Left forelimb (tissue), 1 donor: ENCODE measurements around the gene RSPH1.
"Not testable (repeated sequence)": the region's sequence is repeated elsewhere in the genome, so short reads cannot be mapped to it uniquely, and the experiment has no call there.

Experiments
- DNase-seq: peaks from one replicate; pipeline ENCODE4 v3.0.0-alpha.2; 2018; ENCODE audit warnings: low spot score

The RSPH1 gene

GRCh38 chr21:42486072-42486471 is 10.0 kb downstream of the RSPH1 start:
- DNase-seq: no peak

GRCh38 chr21:42484966-42485365 is 11.1 kb downstream of the RSPH1 start:
- DNase-seq: no peak

DNA sequence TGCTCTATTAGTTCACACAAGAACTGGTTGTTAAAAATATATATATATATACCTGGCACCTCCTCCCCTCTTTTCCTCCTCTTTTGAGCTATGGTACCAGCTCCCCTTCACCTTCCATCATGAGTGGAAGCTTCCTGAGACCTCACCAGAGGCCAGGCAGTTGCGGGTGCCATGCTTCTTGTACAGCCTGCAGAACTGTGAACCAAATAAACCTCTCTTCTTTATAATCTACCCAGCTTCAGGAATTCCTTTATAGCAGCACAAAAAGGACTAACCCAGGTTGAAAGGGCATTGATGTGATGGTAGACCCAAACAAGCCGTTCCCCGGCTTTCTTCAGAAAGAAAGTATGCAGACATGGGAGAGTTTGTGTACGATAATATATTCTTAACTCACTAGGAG is 14.9 kb downstream of the RSPH1 start:
- no peak for DNase-seq

DNA sequence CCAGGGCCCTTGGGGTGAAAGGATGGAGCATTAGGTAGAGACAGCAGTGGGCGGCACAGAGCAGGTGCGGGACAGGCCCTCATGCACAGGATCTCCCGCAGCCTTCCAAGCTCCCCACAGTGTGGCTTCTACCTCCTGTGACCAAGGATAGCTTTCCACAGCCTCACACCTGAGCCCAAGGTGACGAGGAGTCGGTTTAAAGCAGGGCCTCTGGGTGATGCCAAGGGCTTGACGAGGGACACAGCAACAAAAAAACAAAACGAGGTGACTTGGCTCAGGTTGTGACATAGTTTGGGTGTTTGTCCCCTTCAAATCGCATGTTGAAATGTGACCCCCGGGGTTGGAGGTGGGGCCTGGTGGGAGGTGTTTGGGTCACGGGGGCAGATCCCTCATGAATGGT is 15.3 kb downstream of the RSPH1 start:
- no peak for DNase-seq

DNA sequence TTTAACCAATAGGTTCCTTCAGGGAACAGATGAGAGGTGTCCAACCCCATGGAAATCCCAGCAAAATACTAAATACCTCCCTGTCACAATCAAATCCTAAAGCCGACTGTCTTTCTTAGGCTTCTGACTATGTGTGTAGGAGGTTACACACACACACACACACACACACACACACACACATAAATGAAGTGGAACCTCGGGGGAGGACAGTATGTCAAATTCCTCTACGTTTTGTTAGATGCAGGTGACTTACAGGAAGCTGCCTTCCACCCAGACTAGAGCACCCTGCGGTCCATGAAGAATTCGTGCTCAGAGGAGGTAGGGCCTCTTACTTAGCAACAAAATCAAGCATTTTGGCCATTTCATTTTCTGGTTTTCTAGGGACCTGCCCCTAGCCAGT is 16.4 kb downstream of the RSPH1 start:
- no peak for DNase-seq

DNA sequence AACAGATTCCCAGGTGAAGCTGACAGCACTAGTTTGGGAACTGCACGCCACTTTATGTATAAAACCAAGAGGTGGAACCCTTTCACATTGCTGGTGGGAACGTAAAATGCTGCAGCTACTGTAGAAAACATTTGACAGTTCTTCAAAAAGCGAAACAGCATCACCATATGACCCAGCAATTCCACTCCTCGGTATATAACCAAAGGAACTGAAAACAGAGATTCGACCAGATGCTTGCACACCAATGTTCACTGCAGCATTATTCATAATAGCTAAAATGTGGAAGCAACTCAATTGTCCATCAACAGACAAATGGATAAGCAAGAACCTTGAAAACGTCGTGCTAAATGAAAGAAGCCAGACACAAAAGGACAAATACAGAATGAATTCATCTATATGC is 17.5 kb downstream of the RSPH1 start:
- DNase-seq: no peak

DNA sequence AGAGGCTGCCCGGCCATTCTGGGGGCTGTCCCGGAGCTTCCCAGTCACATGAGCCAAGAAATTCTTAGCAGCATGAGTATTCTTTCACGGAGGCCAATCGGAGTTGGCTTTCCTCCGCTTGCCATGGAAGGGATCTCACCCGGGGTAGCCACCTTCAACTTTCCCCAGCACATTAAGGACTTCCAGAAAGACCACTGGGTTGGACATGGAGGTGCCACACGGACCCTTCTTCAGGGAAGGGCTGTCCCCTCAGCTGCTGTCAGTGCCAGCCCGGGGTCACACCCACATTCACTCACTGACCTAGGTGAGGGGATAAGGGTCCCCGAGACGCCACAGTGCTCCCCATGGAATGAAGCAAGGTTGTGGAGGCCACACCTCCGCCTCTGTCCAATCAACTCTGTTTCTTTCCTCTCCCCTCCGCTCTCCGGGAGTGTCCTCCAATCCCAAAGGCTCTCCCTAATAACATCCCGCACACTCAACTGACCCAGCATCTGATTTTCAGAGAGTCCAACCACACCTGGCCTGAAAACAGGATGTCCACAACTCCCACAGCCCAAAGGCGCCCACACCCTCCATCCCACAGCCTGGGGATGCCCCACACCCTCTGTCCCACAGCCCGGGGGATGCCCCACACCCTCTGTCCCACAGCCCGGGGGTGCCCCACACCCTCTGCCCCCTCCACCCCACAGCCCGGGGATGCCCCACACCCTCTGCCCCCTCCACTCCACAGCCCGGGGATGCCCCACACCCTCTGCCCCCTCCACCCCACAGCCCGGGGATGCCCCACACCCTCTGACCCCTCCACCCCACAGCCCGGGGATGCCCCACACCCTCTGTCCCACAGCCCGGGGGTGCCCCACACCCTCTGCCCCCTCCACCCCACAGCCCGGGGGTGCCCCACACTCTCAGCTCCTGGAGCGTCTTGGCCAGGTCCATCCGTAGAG is 19.4 kb downstream of the RSPH1 start:
- no peak for DNase-seq

DNA sequence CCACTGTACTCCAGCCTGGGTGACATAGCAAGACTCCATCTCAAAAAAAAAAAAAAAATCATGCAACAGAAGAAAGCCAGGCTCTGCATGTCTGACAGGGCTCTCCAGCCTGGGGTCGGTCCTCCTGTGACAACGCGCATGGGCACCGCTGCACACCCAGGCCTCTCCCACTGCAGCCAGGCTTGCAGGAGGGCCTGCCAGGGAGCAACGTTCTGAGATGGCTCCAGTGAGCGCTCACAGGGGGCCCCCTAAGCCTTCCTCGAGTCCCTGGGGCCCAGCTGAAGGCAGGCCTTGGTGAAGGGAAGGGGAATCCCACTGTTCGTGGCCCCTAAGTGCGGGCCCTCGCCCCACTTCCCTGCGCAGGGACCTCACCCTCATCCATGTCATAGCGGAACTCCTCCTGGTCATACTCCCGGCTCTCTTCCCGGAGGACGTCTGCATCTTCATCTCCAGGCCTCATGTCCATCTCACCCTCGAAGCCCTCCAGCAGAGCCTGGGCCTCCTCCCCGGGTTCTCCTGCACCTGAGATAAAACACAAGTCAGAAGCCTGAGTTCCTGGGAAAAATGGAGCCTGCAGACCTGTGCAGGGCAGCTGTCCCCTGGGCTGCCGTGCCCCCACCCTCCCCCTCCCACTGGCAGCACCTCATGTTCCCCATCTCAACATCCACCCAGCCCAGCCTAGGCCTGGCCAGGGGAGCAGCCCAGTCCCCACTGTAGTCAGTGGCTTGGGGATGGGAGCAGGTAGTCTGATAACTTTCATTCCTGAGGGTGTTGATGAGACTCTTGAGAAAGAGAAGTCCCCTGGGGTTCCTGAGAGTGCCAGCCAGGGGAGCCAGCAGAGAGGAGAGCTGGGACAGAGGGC is 20.3 kb downstream of the RSPH1 start:
- DNase-seq: no peak

DNA sequence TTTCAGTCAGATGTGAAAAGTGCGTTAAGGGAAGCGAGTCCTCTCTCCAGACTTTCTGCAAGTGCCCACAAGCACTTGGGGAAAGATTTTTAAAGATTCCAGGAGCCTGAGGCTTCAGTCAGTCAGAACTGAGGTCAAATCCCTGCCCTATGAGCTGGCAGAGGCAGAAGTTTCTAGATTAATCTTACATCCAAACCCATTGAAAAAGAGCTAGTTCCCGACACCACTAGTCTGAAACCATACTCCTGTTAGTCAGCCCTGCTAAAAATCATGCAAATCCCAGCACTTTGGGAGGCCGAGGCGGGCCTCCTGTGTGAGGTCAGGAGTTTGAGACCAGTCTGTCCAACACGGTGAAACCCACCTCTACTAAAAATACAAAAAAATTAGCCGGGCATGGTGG is 21.0 kb downstream of the RSPH1 start:
- no peak for DNase-seq

DNA sequence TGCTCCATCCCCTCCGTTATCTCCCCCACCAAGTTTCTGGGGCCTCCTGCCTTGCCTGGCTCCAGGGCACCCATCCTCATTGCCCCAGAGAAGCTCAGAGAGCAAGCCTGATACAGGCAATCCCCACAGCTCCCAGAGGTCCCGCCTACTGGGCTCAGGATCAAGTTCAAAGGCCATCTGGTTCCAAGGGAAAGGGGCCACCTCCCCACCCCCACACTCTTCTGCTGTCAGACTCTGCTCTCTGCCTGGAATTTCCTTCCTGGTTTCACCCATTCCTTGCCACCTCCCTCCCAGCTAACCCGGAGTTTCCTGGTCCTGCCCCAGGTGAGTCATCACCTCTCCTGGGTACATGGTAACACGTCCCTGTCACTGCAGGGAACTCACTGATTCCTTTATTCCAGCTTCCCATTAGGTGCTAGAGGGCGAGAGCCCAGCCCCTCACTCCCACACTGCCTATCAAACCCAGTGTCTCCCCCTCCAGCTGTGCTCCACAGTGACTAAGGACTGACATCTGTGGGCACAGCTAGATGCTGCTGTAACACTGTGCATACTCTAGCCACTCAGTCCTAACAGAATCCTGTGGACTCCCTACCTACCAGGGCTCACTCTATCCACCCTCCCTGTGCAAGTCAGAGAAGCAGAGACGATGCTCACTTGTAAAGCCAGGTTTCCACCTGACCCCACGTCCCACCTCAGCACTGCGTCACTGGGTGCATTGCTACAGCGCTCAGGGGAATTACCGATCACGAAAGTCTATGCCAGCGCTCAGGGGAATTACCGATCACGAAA is 21.8 kb downstream of the RSPH1 start:
- DNase-seq: no peak

GRCh38 chr21:42473498-42474042 is 22.5 kb downstream of the RSPH1 start:
- no peak for DNase-seq

GRCh38 chr21:42472521-42472920 is 23.5 kb downstream of the RSPH1 start:
- no peak for DNase-seq

DNA sequence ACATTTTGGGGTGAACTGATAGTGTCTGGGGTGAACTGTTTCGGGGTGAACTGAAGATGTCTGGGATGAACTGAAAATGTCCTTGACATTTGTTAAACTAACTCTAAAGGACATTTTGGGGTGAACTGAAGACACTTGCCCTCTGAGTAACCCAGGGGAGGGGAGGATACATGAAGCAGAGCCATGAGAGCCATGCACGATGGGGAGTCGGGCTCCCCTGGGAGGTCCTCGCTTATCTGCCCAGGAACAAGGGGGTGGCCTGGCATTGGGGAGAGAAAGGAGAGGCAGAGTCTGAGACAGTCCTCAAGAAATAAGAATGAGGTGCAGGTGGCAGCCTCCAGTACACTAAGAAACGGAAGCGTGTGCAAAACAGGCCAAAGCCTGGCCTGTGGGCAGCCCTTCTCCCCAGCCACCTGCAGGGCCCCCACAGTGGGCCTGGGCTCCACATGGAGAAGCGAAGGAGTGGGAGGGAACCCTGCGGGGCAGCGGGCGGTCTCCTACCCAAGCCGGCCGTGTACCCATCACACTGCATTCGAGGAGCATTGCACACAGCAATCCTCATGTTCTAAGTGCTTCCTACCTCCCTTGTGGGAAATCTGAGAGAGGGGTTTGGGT is 24.2 kb downstream of the RSPH1 start:
- DNase-seq: peak; percentile 23

GRCh38 chr21:42471206-42471605 is 24.8 kb downstream of the RSPH1 start:
- DNase-seq: peak; percentile 8

DNA sequence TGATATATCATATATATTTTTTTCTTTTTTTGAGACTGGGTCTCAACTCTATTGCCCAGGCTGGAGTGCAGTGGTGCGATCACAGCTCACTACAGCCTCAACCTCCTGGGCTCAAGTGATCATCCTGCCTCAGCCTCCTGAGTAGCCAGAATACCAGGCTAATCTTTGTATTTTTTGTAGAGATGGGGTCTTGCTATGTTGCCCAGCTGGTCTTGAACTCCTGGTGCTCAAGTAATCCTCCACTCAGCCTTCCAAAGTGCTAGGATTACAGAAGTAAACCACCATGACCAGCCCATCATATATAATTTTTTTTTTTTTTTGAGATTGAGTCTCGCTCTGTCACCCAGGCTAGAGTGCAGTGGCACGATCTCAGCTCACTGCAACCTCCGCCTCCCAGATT is 26.3 kb downstream of the RSPH1 start:
- not testable (repeated sequence) for DNase-seq

- peak; percentile 8 for DNase-seq
Measured at GRCh38 chr21:42469272-42469671, 26.8 kb downstream of the RSPH1 start.

DNA sequence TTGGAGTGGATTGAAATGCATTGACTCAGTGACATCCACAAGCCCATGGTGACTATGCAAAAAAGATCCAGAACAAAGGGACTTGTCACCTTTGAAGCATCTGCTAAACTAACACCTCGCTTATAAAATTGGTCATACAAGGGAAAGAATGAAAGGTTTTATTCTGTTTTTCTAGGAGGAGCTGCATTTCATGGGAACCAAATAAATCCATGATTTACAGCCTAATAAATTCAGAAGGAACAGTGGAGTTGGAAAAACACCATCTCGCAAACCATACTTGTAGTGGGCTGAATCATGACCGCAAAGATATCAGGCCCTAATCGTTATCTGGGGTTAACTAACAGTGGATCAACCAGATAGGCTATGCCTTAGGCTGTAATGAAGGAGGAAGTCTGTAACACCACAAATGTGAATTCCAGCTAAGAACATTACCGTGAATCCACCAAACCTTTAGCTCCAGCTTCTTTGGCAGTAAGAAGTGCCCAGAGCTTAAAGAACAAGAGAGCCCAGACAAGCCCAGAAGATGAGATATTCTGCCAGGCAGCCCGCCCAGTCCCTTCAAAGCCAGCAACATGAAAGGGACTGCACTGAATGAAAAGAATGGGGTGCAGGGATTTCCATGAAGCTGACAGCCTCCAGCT is 27.4 kb downstream of the RSPH1 start:
- no peak for DNase-seq

GRCh38 chr21:42467140-42467983 is 28.7 kb downstream of the RSPH1 start:
- DNase-seq: peak; percentile 64

- DNase-seq: peak; percentile 23
Measured at GRCh38 chr21:42466700-42467099, 29.3 kb downstream of the RSPH1 start.

DNA sequence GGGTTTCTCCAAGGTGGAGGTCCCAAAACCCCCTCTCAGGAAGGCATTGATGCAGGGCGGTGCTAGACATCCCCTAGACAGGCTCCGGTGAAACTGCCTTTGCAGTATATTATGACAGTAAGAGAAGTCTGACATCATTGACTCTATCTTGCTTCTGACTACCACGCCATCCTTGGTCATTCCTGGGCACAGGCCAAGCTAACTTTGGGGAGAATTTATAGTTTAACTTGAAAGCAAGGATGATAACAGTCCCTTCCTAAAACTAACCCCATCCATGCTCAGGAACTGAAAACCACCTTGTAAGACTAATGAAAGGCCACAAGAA is 30.3 kb downstream of the RSPH1 start:
- no peak for DNase-seq
